Naive thymus-derived CD8-positive, alpha-beta T cell (primary cell): Measurements from ENCODE around the gene LARGE1. TPM values are rescaled to one million over a fixed set of nuclear protein-coding genes. Genes with fewer than 3 reads are reported as not detected.
"Not testable (repeated sequence)": the region's sequence is repeated elsewhere in the genome, so short reads cannot be mapped to it uniquely, and the experiment has no call there.

Source experiments
- ATAC-seq, 2 donors: fragments of 150-1000 bp; cut with Tn5 transposase in 1 of 2; sonication (Bioruptor Pico), chemical (Tn5 transposase) in 1 of 2; 1 replicate in 1 of 2; 2 replicates in 1 of 2; pipeline ENCODE4 v1.10.0; 2021; ENCODE audit warnings: mild to moderate bottlenecking in 2 of 2, moderate library complexity in 2 of 2
- POLR2A ChIA-PET: fragments of 350-600 bp; sonication (Branson Sonifier 250); formaldehyde crosslinking; loops from one replicate; lab custom pipeline; 2021; ENCODE audit warnings: antibody characterized with exemption; lab: Charles Lee
- DNase-seq, 10 donors: peaks; one replicate each; pipeline versions ENCODE4 v3.0.0 to v3.0.0-alpha.2; 2020 to 2022
- H3K27ac Mint-ChIP-seq, 10 donors: one replicate each; pipeline ENCODE4 v1.8.0; 2020 to 2022; ENCODE audit warnings: mild to moderate bottlenecking in 10 of 10, mixed read lengths in 10 of 10, moderate library complexity in 4 of 10, inconsistent platforms in 1 of 10
- H3K27me3 Mint-ChIP-seq, 5 donors: one replicate each; pipeline ENCODE4 v1.8.0; 2021 to 2022; ENCODE audit warnings: mixed read lengths in 5 of 5
- H3K36me3 Mint-ChIP-seq, 3 donors: one replicate each; pipeline ENCODE4 v1.8.0; 2020 to 2022; ENCODE audit warnings: mixed read lengths in 3 of 3, mild to moderate bottlenecking in 2 of 3, inconsistent platforms in 1 of 3
- H3K4me1 Mint-ChIP-seq, 4 donors: one replicate each; pipeline ENCODE4 v1.8.0; 2021 to 2022; ENCODE audit warnings: mixed read lengths in 4 of 4
- H3K4me3 Mint-ChIP-seq, 10 donors: one replicate each; pipeline ENCODE4 v1.8.0; 2020 to 2022; ENCODE audit warnings: mild to moderate bottlenecking in 10 of 10, mixed read lengths in 10 of 10, moderate library complexity in 6 of 10, inconsistent platforms in 1 of 10
- H3K9me3 Mint-ChIP-seq, 9 donors: one replicate each; pipeline ENCODE4 v1.8.0; 2020 to 2022; ENCODE audit warnings: mixed read lengths in 9 of 9, mild to moderate bottlenecking in 3 of 9, inconsistent platforms in 1 of 9, moderate library complexity in 1 of 9
- polyA plus RNA-seq, 3 donors: library from polyadenylated mRNA; unstranded; fragments of 300-500 nt; fragmentation: Illumina TruSeq; gene quantifications; one replicate each; pipeline ENCODE4 v1.2.3, GENCODE V29; 2021
- total RNA-seq, 8 experiments: library from RNA in 2 of 8; stranded (reverse) in 2 of 8; gene quantifications; one replicate each; pipeline ENCODE4 v1.2.3 and lab custom pipeline; 2021 to 2026

Gene LARGE1
- total and polyA plus RNA-seq, 5 experiments from 2014 or later: 0.07 to 3.0 (median 2.6) TPM; not detected in 2

- POLR2A ChIA-PET: no interaction called here
- H3K4me3 Mint-ChIP-seq: no peak overlapping the region
Observed at GRCh38 chr22:33461698-33462434, 458.4 kb downstream of the LARGE1 start.

GRCh38 chr22:33461245-33461644, 459.0 kb downstream of the LARGE1 start:
- peaks cover 0 to 26% (median 9%) of the 10 kb centered on the region in 9 donors for H3K9me3 Mint-ChIP-seq
- H3K27ac Mint-ChIP-seq, ATAC-seq, H3K4me1 Mint-ChIP-seq, DNase-seq, H3K4me3 Mint-ChIP-seq, H3K36me3 Mint-ChIP-seq, H3K27me3 Mint-ChIP-seq, POLR2A ChIA-PET: not testable (repeated sequence)

More at GRCh38 chr22:33461698-33462434, 458.4 kb downstream of the LARGE1 start:
- H3K4me1 Mint-ChIP-seq: no peaks in the 10 kb centered on the region
- H3K9me3 Mint-ChIP-seq: peaks cover 0 to 26% (median 9%) of the 10 kb centered on the region in 9 donors
- ATAC-seq: no peak
- peaks cover 0 to 8% (median 0%) of the 10 kb centered on the region in 3 donors for H3K36me3 Mint-ChIP-seq
- DNase-seq: no peak
- H3K27ac Mint-ChIP-seq: no peak overlapping the region
- H3K27me3 Mint-ChIP-seq: peaks cover 0 to 2% (median 0%) of the 10 kb centered on the region in 5 donors

DNA sequence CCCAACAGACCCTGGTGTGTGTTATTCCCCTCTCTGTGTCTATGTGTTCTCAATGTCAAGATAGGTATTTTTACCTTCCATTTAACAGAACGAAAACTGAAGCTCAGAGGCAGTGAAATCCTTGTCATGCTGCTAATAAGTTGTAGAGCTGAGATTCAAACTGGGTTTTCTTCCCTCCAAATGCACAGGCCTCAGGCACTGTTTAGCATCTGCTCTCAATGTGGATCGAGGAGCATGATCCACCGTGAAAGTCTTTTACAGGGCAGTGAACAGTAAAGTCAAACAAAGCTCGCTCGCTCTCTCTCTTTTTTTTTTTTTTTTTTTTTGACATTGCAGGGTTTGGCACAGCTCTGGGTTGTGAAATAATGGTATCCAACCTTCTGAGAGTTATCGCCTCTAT, 461.1 kb downstream of the LARGE1 start:
- no peak for ATAC-seq
- DNase-seq: no peak
- Mint-ChIP-seq H3K27ac (no peak overlapping the region), H3K27me3 (peaks cover 0 to 2% (median 0%) of the 10 kb centered on the region in 5 donors), H3K9me3 (peaks cover 0 to 26% (median 9%) of the 10 kb centered on the region in 9 donors), H3K4me1 (no peaks in the 10 kb centered on the region), H3K36me3 (peaks cover 0 to 8% (median 0%) of the 10 kb centered on the region in 3 donors), H3K4me3 (no peak overlapping the region)
- POLR2A ChIA-PET: no interaction called here

DNA sequence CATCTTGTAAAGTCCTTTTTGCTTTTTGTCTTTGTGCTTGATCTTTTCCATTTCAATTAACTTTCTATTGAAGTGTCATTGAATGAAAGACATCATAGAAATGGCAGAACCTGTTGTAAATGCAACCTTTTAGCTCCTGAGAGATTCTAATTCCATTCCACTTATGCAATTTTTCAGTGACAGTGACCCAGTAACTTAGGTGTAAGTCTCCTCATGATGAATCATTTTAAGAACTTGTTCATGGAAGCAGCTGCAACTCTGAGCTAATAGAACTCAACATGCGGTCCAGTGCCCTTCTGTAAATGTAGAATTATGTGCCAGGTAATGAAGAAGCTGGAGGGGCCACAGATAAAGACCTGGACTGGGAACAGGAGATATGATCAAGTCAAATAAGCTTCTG, 463.8 kb downstream of the LARGE1 start:
- Mint-ChIP-seq H3K27me3 (peaks cover 0 to 2% (median 0%) of the 10 kb centered on the region in 5 donors), H3K4me1 (no peaks in the 10 kb centered on the region), H3K36me3 (peaks cover 0 to 4% (median 0%) of the 10 kb centered on the region in 3 donors), H3K27ac (no peak overlapping the region), H3K4me3 (no peak overlapping the region), H3K9me3 (peaks cover 0 to 19% (median 5%) of the 10 kb centered on the region in 9 donors)
- no peak for DNase-seq
- no peak for ATAC-seq
- POLR2A ChIA-PET: no interaction called here

GRCh38 chr22:33455036-33455435, 465.2 kb downstream of the LARGE1 start:
- ATAC-seq: no peak
- H3K4me1 Mint-ChIP-seq: no peaks in the 10 kb centered on the region
- H3K4me3 Mint-ChIP-seq: no peak overlapping the region
- DNase-seq: no peak
- peaks cover 0 to 6% (median 0%) of the 10 kb centered on the region in 9 donors for H3K9me3 Mint-ChIP-seq
- no peak overlapping the region for H3K27ac Mint-ChIP-seq
- H3K27me3 Mint-ChIP-seq: peaks cover 0 to 2% (median 0%) of the 10 kb centered on the region in 5 donors
- no peaks in the 10 kb centered on the region for H3K36me3 Mint-ChIP-seq
- POLR2A ChIA-PET: no interaction called here

DNA sequence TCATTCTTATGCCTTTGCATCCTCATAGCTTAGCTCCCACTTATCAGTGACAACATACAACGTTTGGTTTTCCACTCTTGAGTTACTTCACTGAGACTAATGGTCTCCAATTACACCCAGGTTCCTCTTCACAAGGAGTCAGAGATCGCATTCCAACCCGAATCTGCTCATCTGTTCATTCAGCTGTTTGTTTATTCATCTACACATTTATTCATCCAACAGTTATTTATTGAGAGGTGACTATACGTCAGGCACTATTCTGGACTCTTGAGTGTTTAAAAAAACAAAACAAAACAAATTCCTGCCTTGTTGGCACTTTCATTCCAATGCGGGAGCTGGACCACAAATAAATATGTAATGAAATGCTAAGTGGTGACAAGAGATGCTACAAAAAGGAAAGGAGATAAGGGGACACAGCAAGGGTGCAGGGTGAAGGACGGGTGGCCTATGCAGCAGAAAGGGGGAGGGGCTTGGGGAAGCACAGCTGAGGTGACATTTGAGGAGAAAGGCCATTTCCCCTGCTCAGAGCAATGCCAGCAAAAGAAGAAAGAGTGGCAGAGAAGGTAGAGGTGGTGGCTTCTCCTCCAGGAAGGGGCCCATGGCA, 468.3 kb downstream of the LARGE1 start:
- Mint-ChIP-seq H3K36me3 (no peaks in the 10 kb centered on the region), H3K4me3 (no peak overlapping the region), H3K27ac (no peak overlapping the region), H3K9me3 (peaks cover 0 to 6% (median 0%) of the 10 kb centered on the region in 9 donors), H3K4me1 (no peaks in the 10 kb centered on the region), H3K27me3 (peaks cover 0 to 15% (median 1%) of the 10 kb centered on the region in 5 donors)
- POLR2A ChIA-PET: no interaction called here
- DNase-seq (no peak), ATAC-seq (no peak)

- H3K9me3 Mint-ChIP-seq: peaks cover 0 to 6% (median 0%) of the 10 kb centered on the region in 9 donors
- no peak for ATAC-seq
- H3K27me3 Mint-ChIP-seq: peaks cover 0 to 15% (median 1%) of the 10 kb centered on the region in 5 donors
- no peak overlapping the region for H3K4me3 Mint-ChIP-seq
- H3K36me3 Mint-ChIP-seq: no peaks in the 10 kb centered on the region
- no peak for DNase-seq
- no peaks in the 10 kb centered on the region for H3K4me1 Mint-ChIP-seq
- H3K27ac Mint-ChIP-seq: no peak overlapping the region
- POLR2A ChIA-PET: no interaction called here
Observed at GRCh38 chr22:33450756-33451155, 469.5 kb downstream of the LARGE1 start.

GRCh38 chr22:33447733-33448132, 472.5 kb downstream of the LARGE1 start:
- POLR2A ChIA-PET: no interaction called here
- Mint-ChIP-seq H3K9me3 (peaks cover 0 to 6% (median 0%) of the 10 kb centered on the region in 9 donors), H3K36me3 (no peaks in the 10 kb centered on the region)

GRCh38 chr22:33443683-33444082, 476.6 kb downstream of the LARGE1 start:
- no peaks in the 10 kb centered on the region for H3K36me3 Mint-ChIP-seq
- H3K27me3 Mint-ChIP-seq: peaks cover 0 to 21% (median 2%) of the 10 kb centered on the region in 5 donors
- H3K9me3 Mint-ChIP-seq: peaks cover 0 to 13% (median 0%) of the 10 kb centered on the region in 9 donors
- no peak overlapping the region for H3K27ac Mint-ChIP-seq
- DNase-seq: no peak
- H3K4me1 Mint-ChIP-seq: no peaks in the 10 kb centered on the region
- H3K4me3 Mint-ChIP-seq: no peak overlapping the region
- ATAC-seq: no peak
- POLR2A ChIA-PET: no interaction called here

More at GRCh38 chr22:33447733-33448132, 472.5 kb downstream of the LARGE1 start:
- Mint-ChIP-seq H3K27me3 (peaks cover 0 to 18% (median 2%) of the 10 kb centered on the region in 5 donors), H3K4me1 (no peaks in the 10 kb centered on the region), H3K4me3 (no peak overlapping the region), H3K27ac (no peak overlapping the region)
- DNase-seq: no peak
- no peak for ATAC-seq

- H3K4me1 Mint-ChIP-seq: no peaks in the 10 kb centered on the region
- H3K9me3 Mint-ChIP-seq: peaks cover 0 to 13% (median 0%) of the 10 kb centered on the region in 9 donors
- no peak for ATAC-seq
- H3K36me3 Mint-ChIP-seq: no peaks in the 10 kb centered on the region
- no peak for DNase-seq
- no peak overlapping the region for H3K27ac Mint-ChIP-seq
- H3K4me3 Mint-ChIP-seq: no peak overlapping the region
- H3K27me3 Mint-ChIP-seq: peaks cover 0 to 9% (median 0%) of the 10 kb centered on the region in 5 donors
- POLR2A ChIA-PET: no interaction called here
Observed at GRCh38 chr22:33440756-33441155, 479.5 kb downstream of the LARGE1 start.

DNA sequence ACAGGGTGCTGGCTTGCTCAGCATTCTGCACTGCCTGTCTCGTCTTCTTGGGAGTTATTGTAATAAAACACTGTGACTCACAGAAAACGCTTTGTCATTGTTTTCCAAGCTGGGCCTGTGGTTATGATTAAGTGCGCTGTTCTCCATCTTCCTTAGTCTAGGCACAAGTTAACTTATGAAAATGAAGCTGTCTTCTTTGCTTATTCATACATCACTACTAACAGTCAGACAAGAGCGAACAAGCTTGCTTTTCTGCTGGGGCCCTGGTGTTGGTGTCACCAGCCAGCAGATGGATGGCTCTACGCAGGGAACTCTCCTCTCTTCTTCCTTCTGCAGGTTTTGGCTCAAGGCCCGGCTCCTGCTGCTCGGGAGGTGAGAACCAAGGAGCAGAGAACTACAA, 482.0 kb downstream of the LARGE1 start:
- no peaks in the 10 kb centered on the region for H3K36me3 Mint-ChIP-seq
- no peaks in the 10 kb centered on the region for H3K4me1 Mint-ChIP-seq
- H3K27me3 Mint-ChIP-seq: peaks cover 0 to 6% (median 0%) of the 10 kb centered on the region in 5 donors
- DNase-seq (no peak), ATAC-seq (no peak)
- no peak overlapping the region for H3K27ac Mint-ChIP-seq
- H3K9me3 Mint-ChIP-seq: peaks cover 0 to 13% (median 0%) of the 10 kb centered on the region in 9 donors
- POLR2A ChIA-PET: no interaction called here
- no peak overlapping the region for H3K4me3 Mint-ChIP-seq

- POLR2A ChIA-PET: no interaction called here
- Mint-ChIP-seq H3K27me3 (peaks cover 0 to 2% (median 0%) of the 10 kb centered on the region in 5 donors), H3K9me3 (peaks cover 0 to 6% (median 0%) of the 10 kb centered on the region in 9 donors), H3K27ac (no peak overlapping the region), H3K4me1 (no peaks in the 10 kb centered on the region), H3K36me3 (no peaks in the 10 kb centered on the region), H3K4me3 (no peak overlapping the region)
- DNase-seq: no peak
- no peak for ATAC-seq
Observed at GRCh38 chr22:33431300-33431699, 489.0 kb downstream of the LARGE1 start.

GRCh38 chr22:33429281-33429680, 491.0 kb downstream of the LARGE1 start:
- POLR2A ChIA-PET: no interaction called here
- no peak overlapping the region for H3K4me3 Mint-ChIP-seq
- DNase-seq (no peak), ATAC-seq (no peak)
- H3K4me1 Mint-ChIP-seq: no peaks in the 10 kb centered on the region
- H3K9me3 Mint-ChIP-seq: peaks cover 0 to 4% (median 0%) of the 10 kb centered on the region in 9 donors
- peaks cover 0 to 2% (median 0%) of the 10 kb centered on the region in 5 donors for H3K27me3 Mint-ChIP-seq
- H3K27ac Mint-ChIP-seq: no peak overlapping the region
- no peaks in the 10 kb centered on the region for H3K36me3 Mint-ChIP-seq
